Astrocyte (in vitro differentiated cells and primary cell): Measurements from ENCODE around the gene DNAAF5.

Experiments
- EZH2 ChIP-seq: IDR thresholded peaks from 2 replicates; pipeline ENCODE4 v1.6.1; 2012; ENCODE audit warnings: mild to moderate bottlenecking, low read length, inconsistent platforms; ENCODE audit not compliant: insufficient read depth
- TF ChIP-seq, protein P1 (sequence below): IDR thresholded peaks from 2 replicates; pipeline ENCODE4 v1.5.1; 2011; ENCODE audit warnings: low read depth, mild to moderate bottlenecking, inconsistent platforms, low read length, moderate library complexity; ENCODE audit not compliant: insufficient read depth

DNA sequence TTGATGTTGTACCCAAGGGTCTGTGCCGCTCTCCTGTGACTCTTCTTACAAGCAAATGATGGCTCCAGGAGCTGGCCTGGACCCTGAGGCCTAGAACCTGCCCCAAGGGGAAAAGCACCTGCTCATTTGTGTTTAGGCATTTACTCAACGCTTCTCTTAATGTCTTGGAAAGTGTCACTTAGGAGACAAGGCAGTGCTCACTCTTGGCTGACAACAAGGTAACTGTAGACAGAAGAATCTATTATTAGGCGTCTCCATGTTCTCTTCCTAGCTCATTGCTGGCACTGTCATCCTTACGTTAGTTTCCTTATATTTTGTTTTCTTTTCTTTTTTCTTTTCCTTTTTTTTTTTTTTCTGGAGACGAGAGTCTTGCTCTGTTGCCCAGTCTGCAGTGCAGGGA is 67.7 kb downstream of the DNAAF5 start:
- TF ChIP-seq, protein P1, sequence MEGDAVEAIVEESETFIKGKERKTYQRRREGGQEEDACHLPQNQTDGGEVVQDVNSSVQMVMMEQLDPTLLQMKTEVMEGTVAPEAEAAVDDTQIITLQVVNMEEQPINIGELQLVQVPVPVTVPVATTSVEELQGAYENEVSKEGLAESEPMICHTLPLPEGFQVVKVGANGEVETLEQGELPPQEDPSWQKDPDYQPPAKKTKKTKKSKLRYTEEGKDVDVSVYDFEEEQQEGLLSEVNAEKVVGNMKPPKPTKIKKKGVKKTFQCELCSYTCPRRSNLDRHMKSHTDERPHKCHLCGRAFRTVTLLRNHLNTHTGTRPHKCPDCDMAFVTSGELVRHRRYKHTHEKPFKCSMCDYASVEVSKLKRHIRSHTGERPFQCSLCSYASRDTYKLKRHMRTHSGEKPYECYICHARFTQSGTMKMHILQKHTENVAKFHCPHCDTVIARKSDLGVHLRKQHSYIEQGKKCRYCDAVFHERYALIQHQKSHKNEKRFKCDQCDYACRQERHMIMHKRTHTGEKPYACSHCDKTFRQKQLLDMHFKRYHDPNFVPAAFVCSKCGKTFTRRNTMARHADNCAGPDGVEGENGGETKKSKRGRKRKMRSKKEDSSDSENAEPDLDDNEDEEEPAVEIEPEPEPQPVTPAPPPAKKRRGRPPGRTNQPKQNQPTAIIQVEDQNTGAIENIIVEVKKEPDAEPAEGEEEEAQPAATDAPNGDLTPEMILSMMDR: no peak
- TF ChIP-seq EZH2: no peak
